MCF 10A (cell line): Measurements from ENCODE around the gene SLC6A3. TPM values are rescaled to one million over a fixed set of nuclear protein-coding genes. Genes with fewer than 3 reads are reported as not detected.

ENCODE experiments used
- BruUV-seq: library from RNA; stranded (reverse); fragments of 400-500 nt; replicated peaks from 2 replicates; lab custom pipeline; 2021; lab: Mats Ljungman, UMichigan
- CTCF ChIA-PET: fragments of 300-600 bp; sonication (Branson Sonifier 250); formaldehyde crosslinking; extraction: SDS; loops from one replicate; lab custom pipeline; 2021; ENCODE audit warnings: antibody characterized with exemption, inconsistent platforms; lab: Yijun Ruan, JAX
- POLR2A ChIA-PET: fragments of 300-600, 350-650 bp; sonication (Branson Sonifier 250); formaldehyde crosslinking; extraction: SDS; loops from one replicate; lab custom pipeline; 2020; ENCODE audit warnings: antibody characterized with exemption, inconsistent platforms; lab: Yijun Ruan, JAX
- DNase-seq: peaks from one replicate; pipeline ENCODE4 v3.0.0-alpha.2; 2018; ENCODE audit not compliant: unreplicated experiment
- H3K27ac Mint-ChIP-seq: one replicate; pipeline ENCODE4 v1.8.0; 2022; ENCODE audit warnings: mild to moderate bottlenecking, low read depth, mixed read lengths; ENCODE audit not compliant: unreplicated experiment
- H3K27me3 Mint-ChIP-seq: one replicate; pipeline ENCODE4 v1.8.0; 2022; ENCODE audit warnings: mixed read lengths; ENCODE audit not compliant: insufficient read depth, unreplicated experiment
- H3K36me3 Mint-ChIP-seq: one replicate; pipeline ENCODE4 v1.8.0; 2022; ENCODE audit warnings: mild to moderate bottlenecking, moderate library complexity, mixed read lengths; ENCODE audit not compliant: insufficient read depth, unreplicated experiment
- H3K4me1 Mint-ChIP-seq: one replicate; pipeline ENCODE4 v1.8.0; 2022; ENCODE audit warnings: mixed read lengths; ENCODE audit not compliant: insufficient read depth, unreplicated experiment
- H3K4me3 Mint-ChIP-seq: one replicate; pipeline ENCODE4 v1.8.0; 2022; ENCODE audit warnings: mild to moderate bottlenecking, moderate library complexity, mixed read lengths; ENCODE audit not compliant: unreplicated experiment
- H3K9me3 Mint-ChIP-seq: one replicate; pipeline ENCODE4 v1.8.0; 2022; ENCODE audit warnings: mixed read lengths; ENCODE audit not compliant: unreplicated experiment
- CTCF ChIP-seq: fragments of 200-600 bp; IDR thresholded peaks from one replicate; pipeline ENCODE4 v1.8.0; 2022; ENCODE audit warnings: antibody characterized with exemption, mild to moderate bottlenecking; ENCODE audit not compliant: unreplicated experiment
- intact Hi-C: fragments of 100-400 bp; cut with micrococcal nuclease; formaldehyde crosslinking; loops from 2 replicates; pipeline ENCODE4 v1.14.1; 2022
- total RNA-seq: library from RNA; stranded (reverse); gene quantifications from 2 replicates; pipeline ENCODE4 v1.2.3, GENCODE V29; 2022

SLC6A3 gene
- total RNA-seq, 1 experiment from 2014 or later = not detected

- POLR2A ChIA-PET = no interaction called here
- no peak for TF ChIP-seq CTCF
- peaks cover 5% of the 10 kb centered on the region for H3K36me3 Mint-ChIP-seq
- no peak overlapping the region for H3K4me3 Mint-ChIP-seq
- H3K4me1 Mint-ChIP-seq = peaks cover 3% of the 10 kb centered on the region
- BruUV-seq = no TSS peak
- H3K9me3 Mint-ChIP-seq = no peaks in the 10 kb centered on the region
- no peak for DNase-seq
- H3K27ac Mint-ChIP-seq = no peak overlapping the region
- CTCF ChIA-PET = no interaction called here
- intact Hi-C loops = loop anchor here (10.0 kb wide), 1 partner anchor 294 kb away; no protein-coding TSS in a partner anchor
- peaks cover 40% of the 10 kb centered on the region for H3K27me3 Mint-ChIP-seq
Observed at GRCh38 chr5:1351156-1351555, 94.1 kb downstream of the SLC6A3 start.

- POLR2A ChIA-PET = no interaction called here
- intact Hi-C loops = loop anchor here (10.0 kb wide), 2 partner anchors 144 to 184 kb away; partner anchors contain the start of gene SLC6A19
- TF ChIP-seq CTCF = no peak
- no peak overlapping the region for H3K27ac Mint-ChIP-seq
- H3K4me3 Mint-ChIP-seq = no peak overlapping the region
- no peaks in the 10 kb centered on the region for H3K9me3 Mint-ChIP-seq
- CTCF ChIA-PET = interaction anchor here (0.6 kb wide), 1 partner anchor 182 kb away, joined by 4 read pairs; no protein-coding TSS in a partner anchor
- peaks cover 6% of the 10 kb centered on the region for H3K4me1 Mint-ChIP-seq
- peaks cover 28% of the 10 kb centered on the region for H3K27me3 Mint-ChIP-seq
- DNase-seq = no peak
- no peaks in the 10 kb centered on the region for H3K36me3 Mint-ChIP-seq
- BruUV-seq = no TSS peak
Observed at GRCh38 chr5:1349246-1349645, 96.0 kb downstream of the SLC6A3 start.

- peaks cover 8% of the 10 kb centered on the region for H3K4me1 Mint-ChIP-seq
- no TSS peak for BruUV-seq
- intact Hi-C loops = loop anchor here (10.0 kb wide), 2 partner anchors 144 to 184 kb away; partner anchors contain the start of gene SLC6A19
- H3K36me3 Mint-ChIP-seq = no peaks in the 10 kb centered on the region
- no peak for TF ChIP-seq CTCF
- peaks cover 25% of the 10 kb centered on the region for H3K27me3 Mint-ChIP-seq
- H3K9me3 Mint-ChIP-seq = no peaks in the 10 kb centered on the region
- DNase-seq = no peak
- ChIA-PET CTCF (no interaction called here), POLR2A (no interaction called here)
- no peak overlapping the region for H3K4me3 Mint-ChIP-seq
- H3K27ac Mint-ChIP-seq = no peak overlapping the region
Observed at GRCh38 chr5:1348986-1349245, 96.3 kb downstream of the SLC6A3 start.

GRCh38 chr5:1347571-1347970 is 97.7 kb downstream of the SLC6A3 start:
- CTCF ChIA-PET = interaction anchor here (0.6 kb wide), 2 partner anchors 296 to 370 kb away, joined by 3 to 5 read pairs; no protein-coding TSS in a partner anchor
- H3K9me3 Mint-ChIP-seq = no peaks in the 10 kb centered on the region
- POLR2A ChIA-PET = no interaction called here
- no peak for DNase-seq
- H3K4me3 Mint-ChIP-seq = no peak overlapping the region
- peaks cover 4% of the 10 kb centered on the region for H3K36me3 Mint-ChIP-seq
- peaks cover 16% of the 10 kb centered on the region for H3K4me1 Mint-ChIP-seq
- no peak for TF ChIP-seq CTCF
- H3K27ac Mint-ChIP-seq = no peak overlapping the region
- peaks cover 11% of the 10 kb centered on the region for H3K27me3 Mint-ChIP-seq
- no TSS peak for BruUV-seq
- intact Hi-C loops = loop anchor here (10.0 kb wide), 2 partner anchors 143 to 183 kb away; partner anchors contain the start of gene SLC6A19
